SU-DHL-6 (cell line): ENCODE results near the gene F2RL3.

ENCODE experiments used
- H2AFZ ChIP-seq: fragments of 200-600 bp; sonication (generic); 2 replicates; pipeline ENCODE4 v1.6.1; 2014; ENCODE audit warnings: low read depth, mild to moderate bottlenecking, moderate library complexity, mixed read lengths, antibody characterized with exemption, low read length; ENCODE audit not compliant: severe bottlenecking
- H3F3A ChIP-seq: fragments of 200-600 bp; shearing (Covaris generic); 2 replicates; pipeline ENCODE4 v1.6.0; 2016; ENCODE audit warnings: antibody characterized with exemption, mild to moderate bottlenecking; ENCODE audit not compliant: insufficient read depth
- H3K27ac ChIP-seq: fragments of 200-600 bp; sonication (generic); 2 replicates; pipeline ENCODE4 v1.5.1; 2016; ENCODE audit warnings: low read depth, mild to moderate bottlenecking, low read length, moderate library complexity, mixed read lengths
- H3K27me3 ChIP-seq: fragments of 200-600 bp; sonication (generic), shearing (Covaris generic); 2 replicates; pipeline ENCODE4 v1.6.0; 2014; ENCODE audit warnings: mild to moderate bottlenecking, low read length
- H3K36me3 ChIP-seq: fragments of 200-600 bp; sonication (generic); 2 replicates; pipeline ENCODE4 v1.6.1; 2014; ENCODE audit warnings: mild to moderate bottlenecking, low read length, mixed read lengths
- H3K4me2 ChIP-seq: fragments of 300-600, 200-600 bp; shearing (Covaris generic), sonication (generic); 2 replicates; pipeline ENCODE4 v1.6.0; 2014; ENCODE audit warnings: low read length, low read depth, mild to moderate bottlenecking; ENCODE audit not compliant: poor library complexity, severe bottlenecking
- H3K4me3 ChIP-seq: fragments of 200-600 bp; sonication (generic); 2 replicates; pipeline ENCODE4 v1.5.1; 2014; ENCODE audit warnings: antibody characterized with exemption, low read length, mild to moderate bottlenecking, mixed read lengths; ENCODE audit not compliant: insufficient read depth, poor library complexity, severe bottlenecking
- H3K79me2 ChIP-seq: fragments of 200-600 bp; sonication (generic); 2 replicates; pipeline ENCODE4 v1.6.1; 2014; ENCODE audit warnings: mild to moderate bottlenecking, low read length, moderate library complexity; ENCODE audit not compliant: insufficient read depth
- H3K9ac ChIP-seq: fragments of 200-600 bp; sonication (generic); 2 replicates; pipeline ENCODE4 v1.7.0; 2014; ENCODE audit warnings: mild to moderate bottlenecking, low read length
- H3K9me2 ChIP-seq: fragments of 200-600 bp; sonication (generic); replicated peaks from 2 replicates; pipeline ENCODE4 v1.6.1; 2014; ENCODE audit warnings: low read length; ENCODE audit not compliant: insufficient read depth
- H3K9me3 ChIP-seq: fragments of 200-600 bp; sonication (generic); 2 replicates; pipeline ENCODE4 v1.6.1; 2014; ENCODE audit warnings: low read length, mixed read lengths; ENCODE audit not compliant: insufficient read depth
- H4K20me1 ChIP-seq: fragments of 200-600 bp; sonication (generic); 2 replicates; pipeline ENCODE4 v1.6.1; 2014; ENCODE audit warnings: low read depth, mild to moderate bottlenecking, antibody characterized with exemption, low read length, moderate library complexity, mixed read lengths
- EZH2phosphoT487 ChIP-seq: fragments of 200-600 bp; sonication (generic), shearing (Covaris generic); conservative IDR thresholded peaks from 2 replicates; pipeline ENCODE4 v1.6.1; 2018; ENCODE audit warnings: mild to moderate bottlenecking, antibody characterized with exemption, low read length, moderate library complexity, mixed read lengths
- TF ChIP-seq, protein P1 (sequence below): fragments of 200-600 bp; sonication (generic); IDR thresholded peaks from one replicate; pipeline ENCODE4 v1.5.1; 2017; ENCODE audit warnings: antibody characterized with exemption, mild to moderate bottlenecking, low read length, moderate library complexity; ENCODE audit not compliant: insufficient read depth, poor library complexity, severe bottlenecking

The F2RL3 gene

DNA sequence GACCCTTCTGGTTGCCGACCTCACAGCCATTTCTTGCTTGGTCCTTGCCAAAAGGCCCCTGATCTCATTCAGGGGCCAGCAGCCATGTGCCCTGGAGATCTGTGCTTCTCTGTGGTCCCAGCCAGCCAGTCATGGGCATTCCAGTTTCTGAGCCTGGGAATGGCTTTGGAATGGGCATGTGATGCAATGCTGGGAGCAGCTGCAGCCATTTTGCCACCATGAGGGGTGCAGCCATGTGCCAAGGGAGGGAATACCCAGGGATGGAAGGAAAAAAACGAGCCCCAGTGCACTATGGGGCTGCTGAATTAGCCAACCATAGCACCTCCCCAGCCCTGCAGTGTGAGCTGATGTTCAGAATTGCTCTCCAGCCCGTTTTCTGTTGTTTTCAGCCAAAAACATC is 26.3 kb downstream of the F2RL3 start:
- H3K4me2 ChIP-seq: no peak overlapping the region
- TF ChIP-seq EZH2phosphoT487: no peak
- TF ChIP-seq, protein P1, sequence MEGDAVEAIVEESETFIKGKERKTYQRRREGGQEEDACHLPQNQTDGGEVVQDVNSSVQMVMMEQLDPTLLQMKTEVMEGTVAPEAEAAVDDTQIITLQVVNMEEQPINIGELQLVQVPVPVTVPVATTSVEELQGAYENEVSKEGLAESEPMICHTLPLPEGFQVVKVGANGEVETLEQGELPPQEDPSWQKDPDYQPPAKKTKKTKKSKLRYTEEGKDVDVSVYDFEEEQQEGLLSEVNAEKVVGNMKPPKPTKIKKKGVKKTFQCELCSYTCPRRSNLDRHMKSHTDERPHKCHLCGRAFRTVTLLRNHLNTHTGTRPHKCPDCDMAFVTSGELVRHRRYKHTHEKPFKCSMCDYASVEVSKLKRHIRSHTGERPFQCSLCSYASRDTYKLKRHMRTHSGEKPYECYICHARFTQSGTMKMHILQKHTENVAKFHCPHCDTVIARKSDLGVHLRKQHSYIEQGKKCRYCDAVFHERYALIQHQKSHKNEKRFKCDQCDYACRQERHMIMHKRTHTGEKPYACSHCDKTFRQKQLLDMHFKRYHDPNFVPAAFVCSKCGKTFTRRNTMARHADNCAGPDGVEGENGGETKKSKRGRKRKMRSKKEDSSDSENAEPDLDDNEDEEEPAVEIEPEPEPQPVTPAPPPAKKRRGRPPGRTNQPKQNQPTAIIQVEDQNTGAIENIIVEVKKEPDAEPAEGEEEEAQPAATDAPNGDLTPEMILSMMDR: no peak
- no peaks in the 10 kb centered on the region for H3F3A ChIP-seq
- H3K9me3 ChIP-seq: peaks cover 19% of the 10 kb centered on the region
- H3K79me2 ChIP-seq: no peaks in the 10 kb centered on the region
- H3K9ac ChIP-seq: no peak overlapping the region
- no peaks in the 10 kb centered on the region for H4K20me1 ChIP-seq
- no peaks in the 10 kb centered on the region for H3K9me2 ChIP-seq
- no peak overlapping the region for H3K27ac ChIP-seq
- no peak overlapping the region for H3K4me3 ChIP-seq
- no peaks in the 10 kb centered on the region for H3K27me3 ChIP-seq
- no peaks in the 10 kb centered on the region for H3K36me3 ChIP-seq
- H2AFZ ChIP-seq: no peak overlapping the region

DNA sequence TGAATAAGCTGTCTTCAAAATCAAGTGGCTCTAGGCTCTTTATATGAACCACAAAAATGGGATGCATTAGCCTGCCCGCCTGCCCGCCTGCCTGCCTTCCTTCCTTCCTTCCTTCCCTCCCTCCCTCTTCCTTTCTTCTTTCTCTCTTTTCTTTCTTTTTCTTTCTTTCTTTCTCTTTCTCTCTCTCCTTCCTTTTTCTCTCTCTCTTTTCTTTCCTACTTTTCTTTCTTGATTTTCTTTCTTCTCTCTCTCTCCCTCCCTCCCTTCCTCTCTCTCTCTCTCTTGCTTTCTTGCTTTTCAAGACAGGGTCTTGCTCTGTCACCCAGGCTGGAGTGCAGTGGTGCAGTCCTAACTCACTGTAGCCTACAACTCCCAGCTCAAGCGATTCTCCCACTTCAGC is 26.9 kb downstream of the F2RL3 start:
- Histone ChIP-seq H3K79me2 (no peaks in the 10 kb centered on the region), H3K36me3 (no peaks in the 10 kb centered on the region), H3K9ac (no peak overlapping the region), H3K27me3 (no peaks in the 10 kb centered on the region), H3K27ac (no peak overlapping the region), H3K9me2 (no peaks in the 10 kb centered on the region), H3K4me2 (no peak overlapping the region), H3F3A (no peaks in the 10 kb centered on the region), H2AFZ (no peak overlapping the region), H4K20me1 (no peaks in the 10 kb centered on the region), H3K9me3 (peaks cover 19% of the 10 kb centered on the region), H3K4me3 (no peak overlapping the region)
- TF ChIP-seq, protein P1: no peak
- no peak for TF ChIP-seq EZH2phosphoT487

DNA sequence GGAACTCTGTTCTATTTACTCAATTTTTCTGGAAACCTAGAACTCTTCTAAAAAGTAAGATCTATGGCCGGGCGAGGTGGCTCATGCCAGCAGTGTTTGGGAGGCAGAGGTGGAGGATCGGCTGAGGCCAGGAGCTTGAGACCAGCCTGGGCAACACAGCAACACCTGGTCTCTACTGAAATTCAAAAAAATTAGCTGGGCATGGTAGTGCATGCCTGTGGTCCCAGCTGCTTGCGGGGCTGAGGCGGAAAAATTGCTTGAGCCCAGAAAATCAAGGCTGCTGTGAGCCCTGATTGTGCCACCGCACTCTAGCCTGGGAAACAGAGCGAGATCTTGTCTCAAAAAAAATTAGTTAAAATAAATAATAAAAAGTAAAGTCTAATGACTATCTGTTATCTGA is 28.6 kb downstream of the F2RL3 start:
- Histone ChIP-seq H2AFZ (no peak overlapping the region), H3K4me3 (no peak overlapping the region), H3K27ac (no peak overlapping the region), H4K20me1 (no peaks in the 10 kb centered on the region), H3K27me3 (no peaks in the 10 kb centered on the region), H3K79me2 (no peaks in the 10 kb centered on the region), H3F3A (no peaks in the 10 kb centered on the region), H3K4me2 (no peak overlapping the region), H3K9me2 (no peaks in the 10 kb centered on the region), H3K9ac (no peak overlapping the region), H3K9me3 (peaks cover 15% of the 10 kb centered on the region), H3K36me3 (no peaks in the 10 kb centered on the region)
- TF ChIP-seq EZH2phosphoT487: no peak
- TF ChIP-seq, protein P1: no peak

DNA sequence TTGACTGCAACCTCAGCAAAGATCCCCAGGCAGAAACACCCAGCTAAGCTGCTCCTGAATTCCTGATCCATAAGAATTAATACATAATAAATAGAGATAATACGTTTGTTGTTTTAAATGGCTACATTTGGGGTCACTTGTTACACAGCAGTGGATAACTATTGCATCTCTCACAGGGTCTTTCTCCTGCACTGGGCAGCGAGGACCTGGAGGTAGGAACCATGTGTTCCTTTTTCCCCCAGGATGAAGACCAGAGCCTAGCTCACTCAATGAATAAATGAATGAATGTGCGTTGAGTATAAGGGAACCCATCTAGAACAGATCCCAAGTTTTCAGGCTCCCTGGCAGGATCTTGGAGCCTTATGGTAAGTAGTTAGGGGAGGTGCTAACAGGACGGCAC is 30.7 kb downstream of the F2RL3 start:
- Histone ChIP-seq H3K36me3 (no peaks in the 10 kb centered on the region), H3K9me3 (no peaks in the 10 kb centered on the region), H3K79me2 (no peaks in the 10 kb centered on the region), H3K4me3 (no peak overlapping the region), H2AFZ (no peak overlapping the region), H3K9ac (no peak overlapping the region), H3K9me2 (no peaks in the 10 kb centered on the region), H4K20me1 (no peaks in the 10 kb centered on the region), H3K27ac (no peak overlapping the region), H3F3A (no peaks in the 10 kb centered on the region), H3K27me3 (no peaks in the 10 kb centered on the region), H3K4me2 (no peak overlapping the region)
- no peak for TF ChIP-seq EZH2phosphoT487
- TF ChIP-seq, protein P1: no peak
